ENCODE measurements around the gene HBA1.

HBA1 gene

DNA sequence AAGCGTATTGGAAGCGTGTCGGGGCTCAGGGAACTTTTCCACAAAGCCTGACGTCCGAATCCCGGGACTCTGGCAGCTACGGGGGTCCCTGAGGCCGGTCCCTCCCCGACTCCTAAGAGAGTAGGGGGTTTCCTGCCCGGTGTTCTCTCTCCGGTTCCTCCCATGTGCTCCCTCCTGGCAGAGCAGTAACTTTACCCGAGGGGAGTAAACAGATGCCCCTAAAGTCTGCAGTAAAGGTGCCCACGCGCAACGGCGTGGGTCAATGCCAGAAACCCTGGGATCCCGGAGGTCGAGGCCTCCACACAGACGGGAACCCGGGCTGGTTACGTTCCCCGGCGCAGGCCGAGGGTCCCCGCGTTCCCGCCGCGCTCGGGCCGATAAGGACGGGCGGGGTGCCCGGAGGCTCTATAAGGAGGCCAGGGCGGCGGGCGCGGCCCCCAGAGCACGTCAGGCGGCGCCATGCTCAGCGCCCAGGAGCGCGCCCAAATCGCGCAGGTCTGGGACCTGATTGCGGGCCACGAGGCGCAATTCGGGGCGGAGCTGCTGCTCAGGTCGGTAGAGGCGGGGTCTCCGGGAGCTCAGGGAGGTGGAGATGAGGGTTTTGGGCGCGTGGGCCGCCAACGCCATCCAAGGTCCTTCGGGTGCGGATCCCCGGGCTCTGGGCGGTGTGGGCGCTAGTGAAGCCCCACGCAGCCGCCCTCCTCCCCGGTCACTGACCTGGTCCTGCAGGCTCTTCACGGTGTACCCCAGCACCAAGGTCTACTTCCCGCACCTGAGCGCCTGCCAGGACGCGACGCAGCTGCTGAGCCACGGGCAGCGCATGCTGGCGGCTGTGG, 10.7 kb upstream of the HBA1 start, which contains the start of gene HBM:
TSS of gene HBM (plus strand) at position 440 of the 836 bp plus-strand sequence. CDS start at position 460, 20 bp downstream.
- Histone ChIP-seq H4K8ac (ENCODE audit: low read depth, low read length) (no peak within 1 kb of the TSS), H3K56ac (ENCODE audit: low read length) (peak within 1 kb of the TSS; percentile 52), H3K36me3 (ENCODE audit: control insufficient read depth, insufficient read depth, low read length) (no peaks in the 10 kb centered on the region), H3K9ac (ENCODE audit: low read length) (no peak within 1 kb of the TSS), H3K27ac (ENCODE audit: low read depth, low read length) (no peak within 1 kb of the TSS), H3K4me2 (ENCODE audit: low read length) (peak within 1 kb of the TSS; percentile 14), H3K4me3 (ENCODE audit: low read length) (no peak within 1 kb of the TSS), H3K4me1 (ENCODE audit: control insufficient read depth, low read depth, low read length) (no peaks in the 10 kb centered on the region), H4K5ac (ENCODE audit: low read length) (no peak within 1 kb of the TSS), H2BK120ac (ENCODE audit: low read depth, low read length) (no peak within 1 kb of the TSS), H3K27me3 (ENCODE audit: insufficient read depth, low read length, poor library complexity) (peaks cover 32% of the 10 kb centered on the region), H2BK5ac (ENCODE audit: low read length) (no peak within 1 kb of the TSS), H3K18ac (ENCODE audit: low read length) (no peak within 1 kb of the TSS), H3K79me2 (ENCODE audit: control insufficient read depth, insufficient read depth, low read length) (no peaks in the 10 kb centered on the region), H3K4ac (ENCODE audit: low read depth, low read length) (no peak within 1 kb of the TSS), H3K79me1 (ENCODE audit: low read length) (no peaks in the 10 kb centered on the region), H2BK15ac (replicated peaks; ENCODE audit: low read depth) (no peak within 1 kb of the TSS), H3K23ac (ENCODE audit: low read length) (no peak within 1 kb of the TSS), H2AK5ac (ENCODE audit: low read length) (no peak within 1 kb of the TSS)
- WGBS (ENCODE audit: extremely low coverage, insufficient coverage, low lambda C conversion rate), result no CpG with 5 or more reads among the region's 75 CpGs
- DNase-seq, result no peak

GRCh38 chr16:166375-167121, 9.9 kb upstream of the HBA1 start:
- Histone ChIP-seq H3K23ac (ENCODE audit: low read length) (no peak overlapping the region), H3K4me3 (ENCODE audit: low read length) (no peak overlapping the region), H2BK120ac (ENCODE audit: low read depth, low read length) (no peak overlapping the region), H3K79me2 (ENCODE audit: control insufficient read depth, insufficient read depth, low read length) (no peaks in the 10 kb centered on the region), H3K4me2 (ENCODE audit: low read length) (no peak overlapping the region), H3K56ac (ENCODE audit: low read length) (no peak overlapping the region), H4K5ac (ENCODE audit: low read length) (no peak overlapping the region), H3K9ac (ENCODE audit: low read length) (no peak overlapping the region), H3K27ac (ENCODE audit: low read depth, low read length) (no peak overlapping the region), H3K4me1 (ENCODE audit: control insufficient read depth, low read depth, low read length) (no peaks in the 10 kb centered on the region), H3K36me3 (ENCODE audit: control insufficient read depth, insufficient read depth, low read length) (no peaks in the 10 kb centered on the region), H2BK5ac (ENCODE audit: low read length) (no peak overlapping the region), H2AK5ac (ENCODE audit: low read length) (no peak overlapping the region), H2BK15ac (replicated peaks; ENCODE audit: low read depth) (no peak overlapping the region), H3K79me1 (ENCODE audit: low read length) (no peaks in the 10 kb centered on the region), H3K4ac (ENCODE audit: low read depth, low read length) (no peak overlapping the region), H3K27me3 (ENCODE audit: insufficient read depth, low read length, poor library complexity) (peaks cover 36% of the 10 kb centered on the region), H4K8ac (ENCODE audit: low read depth, low read length) (no peak overlapping the region), H3K18ac (ENCODE audit: low read length) (no peak overlapping the region)
- no peak for DNase-seq
- WGBS (ENCODE audit: extremely low coverage, insufficient coverage, low lambda C conversion rate), result no CpG with 5 or more reads among the region's 45 CpGs

GRCh38 chr16:167122-167690, 9.3 kb upstream of the HBA1 start:
- no peak overlapping the region for H3K9ac ChIP-seq (ENCODE audit: low read length)
- no peaks in the 10 kb centered on the region for H3K36me3 ChIP-seq (ENCODE audit: control insufficient read depth, insufficient read depth, low read length)
- no peak overlapping the region for H3K4ac ChIP-seq (ENCODE audit: low read depth, low read length)
- H3K4me3 ChIP-seq (ENCODE audit: low read length), result no peak overlapping the region
- H3K27me3 ChIP-seq (ENCODE audit: insufficient read depth, low read length, poor library complexity), result peaks cover 40% of the 10 kb centered on the region
- no peak overlapping the region for H3K4me2 ChIP-seq (ENCODE audit: low read length)
- H2AK5ac ChIP-seq (ENCODE audit: low read length), result no peak overlapping the region
- H2BK5ac ChIP-seq (ENCODE audit: low read length), result no peak overlapping the region
- no peaks in the 10 kb centered on the region for H3K4me1 ChIP-seq (ENCODE audit: control insufficient read depth, low read depth, low read length)
- DNase-seq, result no peak
- no peaks in the 10 kb centered on the region for H3K79me2 ChIP-seq (ENCODE audit: control insufficient read depth, insufficient read depth, low read length)
- H3K56ac ChIP-seq (ENCODE audit: low read length), result no peak overlapping the region
- no peak overlapping the region for H2BK15ac ChIP-seq (replicated peaks; ENCODE audit: low read depth)
- no peak overlapping the region for H4K5ac ChIP-seq (ENCODE audit: low read length)
- no CpG with 5 or more reads among the region's 11 CpGs for WGBS (ENCODE audit: extremely low coverage, insufficient coverage, low lambda C conversion rate)
- no peak overlapping the region for H4K8ac ChIP-seq (ENCODE audit: low read depth, low read length)
- no peak overlapping the region for H3K23ac ChIP-seq (ENCODE audit: low read length)
- H3K18ac ChIP-seq (ENCODE audit: low read length), result no peak overlapping the region
- H3K27ac ChIP-seq (ENCODE audit: low read depth, low read length), result no peak overlapping the region
- no peaks in the 10 kb centered on the region for H3K79me1 ChIP-seq (ENCODE audit: low read length)
- H2BK120ac ChIP-seq (ENCODE audit: low read depth, low read length), result no peak overlapping the region

DNA sequence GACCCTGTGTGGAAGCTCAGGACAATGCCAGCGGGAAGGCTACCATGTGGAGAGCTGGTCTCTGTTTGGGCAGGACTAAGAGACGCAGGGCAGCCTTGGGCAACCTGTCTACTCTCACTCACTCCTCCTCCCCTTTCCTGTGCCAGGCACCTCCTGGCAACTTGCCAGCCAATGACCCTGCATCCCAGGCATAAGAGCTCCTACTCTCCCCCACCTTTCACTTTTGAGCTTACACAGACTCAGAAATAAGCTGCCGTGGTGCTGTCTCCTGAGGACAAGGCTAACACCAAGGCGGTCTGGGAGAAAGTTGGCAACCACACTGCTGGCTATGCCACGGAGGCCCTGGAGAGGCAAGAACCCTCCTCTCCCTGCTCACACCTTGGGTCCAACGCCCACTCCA, 8.1 kb upstream of the HBA1 start:
- Histone ChIP-seq H3K4me3 (ENCODE audit: low read length) (no peak overlapping the region), H2BK15ac (replicated peaks; ENCODE audit: low read depth) (no peak overlapping the region)
- no CpG with 5 or more reads among the region's 6 CpGs for WGBS (ENCODE audit: extremely low coverage, insufficient coverage, low lambda C conversion rate)

DNA sequence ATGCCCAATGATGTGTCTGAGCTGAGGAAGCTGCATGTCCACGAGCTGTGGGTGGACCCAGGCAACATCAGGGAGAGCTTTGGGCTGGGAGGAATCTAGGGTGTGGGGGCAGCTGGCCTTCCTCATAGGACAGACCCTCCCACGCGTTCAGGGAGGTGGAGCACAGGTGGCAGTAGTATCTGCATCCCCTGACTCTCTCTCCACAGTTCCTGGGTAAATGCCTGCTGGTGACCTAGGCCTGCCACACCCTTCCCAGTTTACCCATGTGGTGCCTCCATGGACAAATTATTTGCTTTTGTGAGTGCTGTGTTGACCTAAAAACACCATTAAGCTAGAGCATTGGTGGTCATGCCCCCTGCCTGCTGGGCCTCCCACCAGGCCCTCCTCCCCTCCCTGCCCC, 7.5 kb upstream of the HBA1 start:
- H4K5ac ChIP-seq (ENCODE audit: low read length), result no peak overlapping the region
- H3K27ac ChIP-seq (ENCODE audit: low read depth, low read length), result no peak overlapping the region
- no peak overlapping the region for H3K9ac ChIP-seq (ENCODE audit: low read length)
- WGBS (ENCODE audit: extremely low coverage, insufficient coverage, low lambda C conversion rate), result no CpG with 5 or more reads among the region's 3 CpGs
- no peak for DNase-seq
- H3K4me2 ChIP-seq (ENCODE audit: low read length), result no peak overlapping the region
- H3K79me2 ChIP-seq (ENCODE audit: control insufficient read depth, insufficient read depth, low read length), result no peaks in the 10 kb centered on the region
- H2BK5ac ChIP-seq (ENCODE audit: low read length), result no peak overlapping the region
- no peak overlapping the region for H3K4ac ChIP-seq (ENCODE audit: low read depth, low read length)
- no peak overlapping the region for H3K56ac ChIP-seq (ENCODE audit: low read length)
- no peak overlapping the region for H2BK15ac ChIP-seq (replicated peaks; ENCODE audit: low read depth)
- H3K4me3 ChIP-seq (ENCODE audit: low read length), result no peak overlapping the region
- peaks cover 40% of the 10 kb centered on the region for H3K27me3 ChIP-seq (ENCODE audit: insufficient read depth, low read length, poor library complexity)
- H4K8ac ChIP-seq (ENCODE audit: low read depth, low read length), result no peak overlapping the region
- H3K4me1 ChIP-seq (ENCODE audit: control insufficient read depth, low read depth, low read length), result no peaks in the 10 kb centered on the region
- H3K23ac ChIP-seq (ENCODE audit: low read length), result no peak overlapping the region
- H3K36me3 ChIP-seq (ENCODE audit: control insufficient read depth, insufficient read depth, low read length), result no peaks in the 10 kb centered on the region
- H3K18ac ChIP-seq (ENCODE audit: low read length), result no peak overlapping the region
- H2BK120ac ChIP-seq (ENCODE audit: low read depth, low read length), result no peak overlapping the region
- no peaks in the 10 kb centered on the region for H3K79me1 ChIP-seq (ENCODE audit: low read length)
- no peak overlapping the region for H2AK5ac ChIP-seq (ENCODE audit: low read length)

More for the DNA sequence above, 8.1 kb upstream of the HBA1 start:
- H3K56ac ChIP-seq (ENCODE audit: low read length), result no peak overlapping the region
- peaks cover 40% of the 10 kb centered on the region for H3K27me3 ChIP-seq (ENCODE audit: insufficient read depth, low read length, poor library complexity)
- no peaks in the 10 kb centered on the region for H3K4me1 ChIP-seq (ENCODE audit: control insufficient read depth, low read depth, low read length)
- H2BK120ac ChIP-seq (ENCODE audit: low read depth, low read length), result no peak overlapping the region
- no peak overlapping the region for H3K4me2 ChIP-seq (ENCODE audit: low read length)
- no peaks in the 10 kb centered on the region for H3K79me1 ChIP-seq (ENCODE audit: low read length)
- no peaks in the 10 kb centered on the region for H3K36me3 ChIP-seq (ENCODE audit: control insufficient read depth, insufficient read depth, low read length)
- H4K5ac ChIP-seq (ENCODE audit: low read length), result no peak overlapping the region
- no peak overlapping the region for H3K27ac ChIP-seq (ENCODE audit: low read depth, low read length)
- H3K23ac ChIP-seq (ENCODE audit: low read length), result no peak overlapping the region
- H4K8ac ChIP-seq (ENCODE audit: low read depth, low read length), result no peak overlapping the region
- H2BK5ac ChIP-seq (ENCODE audit: low read length), result no peak overlapping the region
- H3K79me2 ChIP-seq (ENCODE audit: control insufficient read depth, insufficient read depth, low read length), result no peaks in the 10 kb centered on the region
- no peak overlapping the region for H3K9ac ChIP-seq (ENCODE audit: low read length)
- no peak overlapping the region for H3K18ac ChIP-seq (ENCODE audit: low read length)
- no peak for DNase-seq
- H3K4ac ChIP-seq (ENCODE audit: low read depth, low read length), result no peak overlapping the region
- no peak overlapping the region for H2AK5ac ChIP-seq (ENCODE audit: low read length)

Data from mesendoderm (in vitro differentiated cells).